DND-41 (cell line): ENCODE measurements around the gene AGK.

Source experiments
- ATAC-seq: fragments of 200-7000 bp; cut with Tn5 transposase; 3 replicates; pipeline ENCODE4 v1.9.1; 2021; ENCODE audit warnings: low read depth; ENCODE audit not compliant: insufficient read depth
- DNase-seq: peaks from one replicate; pipeline ENCODE4 v3.0.0-alpha.2; 2020
- H2AFZ ChIP-seq: 2 replicates; pipeline ENCODE4 v1.6.0; 2012; ENCODE audit warnings: low read depth, low read length
- H3K27ac ChIP-seq: 2 replicates; pipeline ENCODE4 v1.5.1; 2012; ENCODE audit warnings: low read length, inconsistent platforms
- H3K27me3 ChIP-seq: fragments of 200-600 bp; sonication (generic); 2 replicates; pipeline ENCODE4 v1.6.0; 2012; ENCODE audit warnings: low read length, mild to moderate bottlenecking, inconsistent platforms; ENCODE audit not compliant: insufficient read depth, poor library complexity
- H3K36me3 ChIP-seq: 2 replicates; pipeline ENCODE4 v1.5.1; 2012; ENCODE audit warnings: low read length, inconsistent platforms; ENCODE audit not compliant: insufficient read depth
- H3K4me1 ChIP-seq: 2 replicates; pipeline ENCODE4 v1.5.1; 2012; ENCODE audit warnings: mild to moderate bottlenecking, low read length; ENCODE audit not compliant: insufficient read depth
- H3K4me2 ChIP-seq: 2 replicates; pipeline ENCODE4 v1.6.0; 2012; ENCODE audit warnings: mild to moderate bottlenecking, moderate library complexity, low read length, inconsistent platforms; ENCODE audit not compliant: insufficient read depth
- H3K4me3 ChIP-seq, 2 experiments: fragments of 200-600 bp in 1 of 2; shearing (Covaris generic) in 1 of 2; 2 replicates each; pipeline ENCODE4 v1.5.1; 2012 to 2016; ENCODE audit warnings: inconsistent platforms in 2 of 2, low read length in 2 of 2, mild to moderate bottlenecking in 2 of 2, low read depth in 1 of 2, moderate library complexity in 1 of 2
- H3K79me2 ChIP-seq: 2 replicates; pipeline ENCODE4 v1.6.0; 2012; ENCODE audit warnings: low read length, inconsistent platforms; ENCODE audit not compliant: insufficient read depth
- H3K9ac ChIP-seq: 2 replicates; pipeline ENCODE4 v1.6.0; 2012; ENCODE audit warnings: low read depth, mild to moderate bottlenecking, inconsistent platforms, low read length, moderate library complexity
- H3K9me3 ChIP-seq: 2 replicates; pipeline ENCODE4 v1.5.1; 2012; ENCODE audit warnings: low read length, moderate library complexity, mild to moderate bottlenecking, inconsistent platforms; ENCODE audit not compliant: insufficient read depth, severe bottlenecking
- H4K20me1 ChIP-seq: 2 replicates; pipeline ENCODE4 v1.6.0; 2012; ENCODE audit warnings: low read length; ENCODE audit not compliant: insufficient read depth
- EZH2 ChIP-seq: IDR thresholded peaks from 3 replicates; pipeline ENCODE4 v1.6.1; 2012; ENCODE audit warnings: borderline replicate concordance, low read depth, mild to moderate bottlenecking, moderate library complexity, low read length, inconsistent platforms; ENCODE audit not compliant: severe bottlenecking
- TF ChIP-seq, protein P1 (sequence below): IDR thresholded peaks from 2 replicates; pipeline ENCODE4 v1.5.1; 2012; ENCODE audit warnings: borderline replicate concordance, low read length, moderate library complexity, mild to moderate bottlenecking; ENCODE audit not compliant: poor library complexity, severe bottlenecking; ENCODE audit errors: extremely low read depth

Gene AGK

DNA sequence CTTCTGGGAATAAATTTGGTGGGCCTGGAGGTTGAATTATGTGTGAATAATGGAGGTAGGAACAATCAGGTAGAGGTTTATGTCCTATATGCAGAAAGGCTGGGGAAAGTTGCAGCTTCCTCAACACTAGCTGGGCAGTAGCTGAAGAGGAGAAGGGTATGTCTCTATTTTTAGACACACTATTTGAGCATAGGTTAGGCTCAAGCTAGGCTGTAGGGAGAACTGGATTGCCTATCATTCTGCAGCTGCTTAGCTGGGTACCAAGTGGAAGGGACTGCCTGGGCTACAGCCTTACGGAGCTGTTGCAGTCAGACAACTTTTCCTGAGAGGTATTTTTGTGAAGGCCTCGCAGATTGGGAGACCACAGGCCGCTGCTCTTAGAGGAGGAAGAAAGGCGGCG lies 82.9 kb downstream of the AGK start:
- Histone ChIP-seq H3K36me3 (peaks cover 17% of the 10 kb centered on the region; the same call in 1 of the 2 replicates), H3K27ac (no peak overlapping the region)

DNA sequence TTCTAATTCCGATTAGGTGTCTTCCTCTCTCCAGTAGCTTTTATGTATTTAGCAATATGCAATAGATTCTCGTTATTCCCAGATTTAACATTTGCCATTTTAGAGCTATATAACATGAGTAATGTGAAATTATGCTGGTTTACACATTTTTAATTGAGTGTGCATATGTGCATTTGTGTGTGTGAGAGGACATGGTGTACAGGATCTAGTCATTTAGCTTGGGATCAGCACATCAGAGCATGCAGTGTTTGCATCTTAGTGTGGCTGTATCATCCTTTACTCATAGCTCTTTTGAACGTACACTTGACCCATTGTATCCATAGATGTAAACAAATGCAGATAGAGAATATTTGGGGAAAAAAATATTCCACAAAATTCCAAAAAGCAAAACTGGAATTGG lies 84.8 kb downstream of the AGK start:
- Histone ChIP-seq H3K4me2 (no peak overlapping the region), H3K27ac (no peak overlapping the region), H3K9me3 (no peaks in the 10 kb centered on the region), H4K20me1 (no peaks in the 10 kb centered on the region), H3K4me1 (no peaks in the 10 kb centered on the region), H3K79me2 (no peaks in the 10 kb centered on the region), H3K27me3 (no peaks in the 10 kb centered on the region), H3K36me3 (peaks cover 12% of the 10 kb centered on the region; the same call in 1 of the 2 replicates), H3K9ac (no peak overlapping the region), H3K4me3 (no peak overlapping the region), H2AFZ (no peak overlapping the region)
- no peak for ATAC-seq
- DNase-seq = no peak
- no peak for TF ChIP-seq EZH2
- TF ChIP-seq, protein P1, sequence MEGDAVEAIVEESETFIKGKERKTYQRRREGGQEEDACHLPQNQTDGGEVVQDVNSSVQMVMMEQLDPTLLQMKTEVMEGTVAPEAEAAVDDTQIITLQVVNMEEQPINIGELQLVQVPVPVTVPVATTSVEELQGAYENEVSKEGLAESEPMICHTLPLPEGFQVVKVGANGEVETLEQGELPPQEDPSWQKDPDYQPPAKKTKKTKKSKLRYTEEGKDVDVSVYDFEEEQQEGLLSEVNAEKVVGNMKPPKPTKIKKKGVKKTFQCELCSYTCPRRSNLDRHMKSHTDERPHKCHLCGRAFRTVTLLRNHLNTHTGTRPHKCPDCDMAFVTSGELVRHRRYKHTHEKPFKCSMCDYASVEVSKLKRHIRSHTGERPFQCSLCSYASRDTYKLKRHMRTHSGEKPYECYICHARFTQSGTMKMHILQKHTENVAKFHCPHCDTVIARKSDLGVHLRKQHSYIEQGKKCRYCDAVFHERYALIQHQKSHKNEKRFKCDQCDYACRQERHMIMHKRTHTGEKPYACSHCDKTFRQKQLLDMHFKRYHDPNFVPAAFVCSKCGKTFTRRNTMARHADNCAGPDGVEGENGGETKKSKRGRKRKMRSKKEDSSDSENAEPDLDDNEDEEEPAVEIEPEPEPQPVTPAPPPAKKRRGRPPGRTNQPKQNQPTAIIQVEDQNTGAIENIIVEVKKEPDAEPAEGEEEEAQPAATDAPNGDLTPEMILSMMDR = no peak

More for the DNA sequence above, 82.9 kb downstream of the AGK start:
- H2AFZ ChIP-seq = no peak overlapping the region
- no peaks in the 10 kb centered on the region for H4K20me1 ChIP-seq
- TF ChIP-seq EZH2 = no peak
- TF ChIP-seq, protein P1 = no peak
- no peaks in the 10 kb centered on the region for H3K79me2 ChIP-seq
- no peaks in the 10 kb centered on the region for H3K4me1 ChIP-seq
- no peak for ATAC-seq
- H3K4me3 ChIP-seq = no peak overlapping the region
- no peak overlapping the region for H3K9ac ChIP-seq
- H3K4me2 ChIP-seq = no peak overlapping the region
- no peaks in the 10 kb centered on the region for H3K27me3 ChIP-seq
- no peaks in the 10 kb centered on the region for H3K9me3 ChIP-seq
- DNase-seq = no peak

DNA sequence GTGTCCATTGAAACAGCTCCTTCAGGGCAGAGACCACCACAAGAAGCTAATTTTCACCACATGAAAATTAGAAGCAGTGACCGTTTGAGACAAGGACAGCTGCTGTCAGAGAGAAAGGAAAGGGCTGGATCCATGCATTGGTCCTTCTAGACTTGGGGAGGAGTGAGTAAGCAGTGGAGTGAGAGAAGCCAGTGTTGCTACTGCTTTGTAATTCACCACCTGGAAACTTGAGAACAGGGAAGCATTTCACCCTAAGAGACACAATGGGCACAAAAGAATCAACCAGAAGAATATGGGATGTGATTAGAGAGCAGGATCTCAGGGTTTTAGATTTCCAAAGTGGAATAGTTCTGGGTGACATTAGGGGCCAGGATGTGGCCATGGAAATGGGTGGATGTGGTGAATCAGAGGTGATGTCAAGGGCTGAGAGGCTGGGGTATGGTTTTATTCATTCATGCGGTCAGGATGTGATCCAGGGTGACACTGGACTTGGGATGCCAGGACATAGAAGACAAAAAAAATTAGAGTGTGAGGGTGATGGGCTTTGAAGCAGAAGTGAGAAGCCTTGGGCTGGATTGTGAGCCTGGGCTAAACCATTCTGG lies 89.1 kb downstream of the AGK start:
- DNase-seq (no peak), ATAC-seq (no peak)
- Histone ChIP-seq H3K4me1 (no peaks in the 10 kb centered on the region), H3K36me3 (peaks cover 28% of the 10 kb centered on the region; the same call in 1 of the 2 replicates), H2AFZ (no peak overlapping the region), H3K4me2 (no peak overlapping the region), H3K9me3 (no peaks in the 10 kb centered on the region), H3K4me3 (no peak overlapping the region), H4K20me1 (no peaks in the 10 kb centered on the region), H3K79me2 (no peaks in the 10 kb centered on the region), H3K27me3 (no peaks in the 10 kb centered on the region), H3K27ac (no peak overlapping the region), H3K9ac (no peak overlapping the region)
- TF ChIP-seq EZH2 = no peak
- TF ChIP-seq, protein P1 = no peak
